ENCODE data around the gene TSPAN3.
A peak's percentile ranks its signal among the peaks of the same experiment; 100 is the strongest.

TSPAN3 gene

DNA sequence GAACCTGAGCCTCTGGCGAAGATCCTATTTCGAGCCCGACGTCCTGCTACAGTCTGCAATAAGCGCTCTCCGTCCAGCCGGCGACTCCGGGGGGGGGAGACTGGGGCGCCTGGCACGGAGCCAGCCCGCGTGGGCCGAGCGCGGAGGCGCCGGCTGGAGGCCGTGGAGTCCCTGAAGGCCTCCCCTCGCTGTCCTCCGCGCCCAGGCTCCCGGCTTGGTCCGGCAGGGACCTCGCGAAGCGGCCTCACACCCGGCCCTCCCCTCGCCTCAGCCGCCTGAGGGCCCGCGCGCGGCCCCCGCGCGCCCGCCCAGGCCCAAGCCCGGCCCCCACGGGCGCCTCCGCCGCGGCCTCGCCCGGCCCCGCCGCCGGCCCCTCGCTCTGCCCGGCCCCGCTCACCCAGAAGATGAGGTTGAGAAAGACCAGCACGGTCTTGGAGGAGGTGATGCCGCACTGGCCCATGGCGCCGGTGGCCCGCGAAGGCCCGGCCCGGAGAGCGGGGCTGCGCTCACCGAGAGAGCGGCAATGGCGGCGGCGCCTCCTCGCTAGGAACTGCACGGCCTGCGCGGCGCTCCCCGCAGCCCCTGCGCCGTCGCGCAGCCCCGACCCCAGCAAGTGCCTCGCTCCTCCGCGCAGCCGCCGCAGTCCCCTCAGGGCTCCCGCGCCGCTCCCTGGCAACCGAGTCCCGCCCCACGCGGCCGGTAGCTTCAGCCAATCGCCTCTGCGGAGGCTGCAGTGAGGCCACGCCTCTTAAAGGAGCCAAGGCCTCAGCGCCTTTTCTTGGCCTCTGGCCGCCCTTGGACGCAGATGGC, at the start of gene TSPAN3:
Gene TSPAN3 (minus strand): TSS at position 615 of the 810 bp plus-strand sequence. CDS start 155 bp downstream, at position 460.
- peak; percentile 80 for DNase-seq (ENCODE audit: low read depth)

DNA sequence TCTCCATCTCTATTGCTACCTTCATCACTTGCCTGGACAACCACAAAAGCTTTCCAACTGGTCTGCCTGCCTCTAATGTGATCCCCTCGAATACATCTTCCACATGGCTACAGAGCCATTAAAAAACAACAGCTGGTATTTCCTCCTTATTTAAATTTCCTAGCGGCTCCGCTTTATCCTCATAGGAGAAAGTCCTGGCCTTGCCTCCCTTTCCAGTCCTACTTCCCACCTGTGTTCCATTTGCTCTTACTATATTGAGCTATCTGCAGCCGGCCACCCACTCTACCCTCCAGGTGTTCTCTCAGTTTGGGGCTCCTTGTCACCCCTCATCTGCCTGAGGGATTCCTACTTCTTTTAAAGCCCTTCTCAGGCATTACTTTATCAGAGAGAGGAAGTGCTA, 49.7 kb upstream of the TSPAN3 start:
- no peak for DNase-seq (ENCODE audit: low read depth)

DNA sequence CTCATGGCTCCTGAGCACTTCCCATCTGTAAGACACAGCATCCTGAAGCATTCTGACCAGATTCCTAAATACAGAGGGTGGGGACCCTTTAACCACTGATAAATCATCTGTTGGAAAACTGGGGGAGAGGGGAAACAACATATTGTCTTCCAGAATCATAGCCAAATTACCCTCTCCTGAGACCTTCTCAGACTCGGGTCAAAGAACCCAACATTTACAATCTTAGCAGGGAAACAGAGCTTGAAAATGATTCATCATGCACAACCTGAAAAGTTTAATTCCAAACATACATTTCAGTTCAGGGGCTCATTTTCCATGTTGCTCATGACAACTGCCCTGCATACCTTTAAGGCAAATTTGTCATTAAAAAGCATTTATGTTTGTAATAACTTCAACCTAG, 48.5 kb upstream of the TSPAN3 start:
- DNase-seq (ENCODE audit: low read depth), result no peak

DNA sequence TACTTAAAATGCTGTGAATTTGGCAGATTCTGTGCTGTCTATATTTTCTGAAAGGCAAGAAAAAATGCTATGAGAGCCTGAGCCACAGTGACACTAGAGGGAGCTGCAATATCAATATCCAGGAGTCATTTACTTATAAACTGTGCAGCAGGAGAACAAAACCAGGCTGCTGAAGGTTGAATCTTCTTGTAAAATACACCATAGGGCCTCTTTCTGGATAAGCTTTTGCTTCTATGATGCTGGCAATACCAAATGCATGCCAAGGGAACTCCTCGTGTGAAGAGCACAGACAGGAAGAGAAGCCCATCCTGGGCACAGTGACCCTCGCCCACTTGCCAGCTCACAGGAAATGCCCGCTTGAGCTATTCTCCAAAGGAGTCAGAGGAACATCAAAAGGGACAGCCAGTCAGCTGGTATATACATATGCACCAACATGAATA, 48.0 kb upstream of the TSPAN3 start:
- DNase-seq (ENCODE audit: low read depth), result no peak

DNA sequence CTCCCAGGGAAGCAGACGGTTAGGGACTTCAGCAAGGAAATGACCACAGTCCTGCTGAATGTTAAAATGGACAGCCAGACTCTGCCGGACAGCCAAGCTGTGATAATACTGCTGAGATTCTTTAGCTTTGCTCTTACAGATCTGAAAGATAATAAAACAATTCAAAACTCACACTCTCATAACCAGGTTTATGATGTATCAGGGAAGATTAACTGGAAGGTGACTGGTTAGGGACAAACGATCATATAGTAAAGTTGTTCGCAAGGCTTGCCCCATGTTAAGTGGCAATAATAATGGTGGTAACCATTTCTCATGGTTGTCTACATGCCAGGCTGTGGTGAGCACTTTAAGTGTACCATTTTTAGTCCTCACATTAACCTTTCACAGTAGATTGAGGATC, 44.3 kb upstream of the TSPAN3 start:
- no peak for DNase-seq (ENCODE audit: low read depth)

DNA sequence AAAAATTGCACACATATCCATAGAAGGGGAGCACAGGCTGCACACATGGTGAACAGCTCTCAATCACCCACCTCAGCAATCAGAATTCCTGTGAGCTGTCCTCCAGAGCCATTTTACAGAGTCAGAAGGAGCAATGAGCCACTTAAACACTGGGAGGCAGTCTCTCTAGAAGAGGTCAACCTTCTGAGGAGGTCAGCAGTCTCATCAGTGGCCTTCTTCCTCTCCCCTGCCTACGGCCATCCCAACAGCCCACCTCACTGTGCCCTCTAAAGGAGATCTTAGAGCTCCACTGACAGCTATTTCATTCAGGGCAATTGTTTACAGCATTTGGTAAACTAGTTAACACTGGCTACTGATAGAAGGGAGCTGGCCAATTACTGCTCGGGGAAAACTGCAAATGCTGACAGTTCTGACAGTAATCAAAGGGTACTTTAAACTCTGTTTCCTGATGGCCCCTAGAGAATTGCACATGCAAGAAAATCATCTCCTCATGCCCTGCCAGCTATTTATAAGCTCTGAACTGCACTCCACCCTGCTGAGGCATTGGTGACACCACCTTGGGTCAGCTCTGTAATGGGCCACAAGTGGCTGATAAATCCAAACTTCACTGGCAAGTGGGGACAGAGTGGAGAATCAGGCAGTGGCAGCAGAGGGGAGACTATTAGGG, 42.1 kb upstream of the TSPAN3 start:
- no peak for DNase-seq (ENCODE audit: low read depth)

DNA sequence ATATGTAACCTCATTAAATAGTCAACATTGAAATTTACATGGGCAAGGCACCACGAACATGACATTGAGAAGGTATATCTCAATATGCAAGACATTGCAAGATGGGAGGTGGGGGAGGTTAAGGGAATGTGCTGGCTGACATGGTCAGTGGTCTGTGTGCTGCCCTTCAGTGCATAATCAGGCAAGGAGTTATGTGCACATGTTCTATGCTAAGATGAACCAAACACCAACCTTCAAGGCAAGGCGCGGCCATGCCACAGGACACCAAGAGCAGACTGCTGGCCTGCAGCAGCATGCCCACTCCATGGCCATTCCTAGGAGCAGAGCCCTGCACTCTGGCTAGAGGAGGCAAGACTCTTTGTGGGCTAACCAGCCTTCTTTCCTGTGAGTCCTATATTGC, 40.9 kb upstream of the TSPAN3 start:
- DNase-seq (ENCODE audit: low read depth), result no peak

DNA sequence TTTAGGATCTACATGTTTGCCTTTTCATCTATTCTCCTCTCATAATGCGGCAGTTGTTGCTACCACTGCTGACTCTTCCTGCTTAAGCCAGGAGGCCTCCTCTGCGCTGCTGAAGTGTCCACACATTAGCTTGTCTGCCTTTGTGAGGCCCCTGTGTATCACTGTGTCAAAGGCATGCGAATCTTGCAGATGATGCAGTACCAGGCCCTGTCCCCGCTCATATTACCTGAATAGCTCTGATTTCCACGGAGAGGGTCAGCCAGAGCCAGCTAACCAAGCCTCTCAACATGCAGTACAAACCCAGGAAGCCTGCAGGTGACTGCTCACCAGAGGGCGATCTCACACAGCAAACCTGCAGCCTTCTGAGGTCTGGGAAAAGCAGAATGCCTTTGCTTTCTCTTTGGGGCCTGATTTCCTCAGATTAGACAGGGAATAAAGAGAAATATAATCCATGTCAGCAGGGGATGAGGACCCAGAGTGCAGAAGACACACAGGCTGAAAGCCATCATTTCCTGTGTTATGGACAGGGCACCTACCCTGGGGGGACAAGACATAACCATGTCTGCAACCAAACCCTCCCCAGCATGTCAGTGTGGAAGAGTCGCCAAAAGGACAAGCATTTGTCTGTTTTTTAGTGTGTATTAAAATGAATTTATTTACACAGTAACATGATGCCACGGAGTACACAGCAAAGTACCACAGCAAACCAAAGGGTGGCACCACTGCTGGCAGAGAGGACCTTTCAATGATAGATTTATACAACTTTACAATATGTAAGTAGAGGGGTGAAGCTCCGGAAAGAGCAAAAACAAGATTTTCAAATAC, 36.8 kb upstream of the TSPAN3 start:
- DNase-seq (ENCODE audit: low read depth), result no peak

DNA sequence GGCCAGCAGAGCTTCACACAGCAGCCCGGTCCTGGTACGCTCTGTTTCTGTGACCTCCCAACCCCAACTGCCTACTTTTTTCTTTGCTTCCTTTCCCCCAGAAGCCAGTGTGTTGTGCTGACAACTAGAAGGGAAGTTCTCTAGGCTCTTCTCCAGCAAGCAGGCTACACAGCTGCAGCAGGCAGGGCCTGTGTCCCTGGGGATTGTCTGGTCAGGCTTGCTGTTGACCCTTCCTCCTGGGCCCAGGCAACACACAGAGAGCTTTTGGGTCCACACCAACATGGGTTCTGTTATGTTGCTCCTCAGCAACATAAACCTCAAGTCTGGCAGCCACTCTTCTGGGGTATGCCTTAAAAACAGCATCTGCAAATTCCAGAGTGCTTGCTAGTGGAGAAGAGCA, 36.2 kb upstream of the TSPAN3 start:
- no peak for DNase-seq (ENCODE audit: low read depth)

DNA sequence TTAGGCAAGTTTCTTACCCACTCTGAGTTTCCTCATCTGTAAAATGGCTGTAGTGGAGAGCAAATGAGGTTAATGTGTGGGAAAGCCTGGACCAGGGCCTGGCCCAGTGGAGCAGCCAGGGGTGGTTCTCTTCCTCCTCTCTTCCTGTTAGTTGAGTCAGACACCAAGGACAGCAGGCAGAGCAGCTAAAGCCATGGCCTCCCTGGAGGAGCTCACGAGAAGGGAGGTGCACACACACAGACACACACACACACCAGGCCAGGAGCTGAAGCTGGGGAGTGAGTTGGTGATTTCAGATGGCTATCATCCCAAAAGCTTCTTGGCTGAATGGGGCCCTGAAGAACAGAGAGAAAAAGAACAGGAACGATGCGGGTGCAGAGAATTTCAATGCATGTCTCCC, 33.2 kb upstream of the TSPAN3 start:
- DNase-seq (ENCODE audit: low read depth), result no peak

DNA sequence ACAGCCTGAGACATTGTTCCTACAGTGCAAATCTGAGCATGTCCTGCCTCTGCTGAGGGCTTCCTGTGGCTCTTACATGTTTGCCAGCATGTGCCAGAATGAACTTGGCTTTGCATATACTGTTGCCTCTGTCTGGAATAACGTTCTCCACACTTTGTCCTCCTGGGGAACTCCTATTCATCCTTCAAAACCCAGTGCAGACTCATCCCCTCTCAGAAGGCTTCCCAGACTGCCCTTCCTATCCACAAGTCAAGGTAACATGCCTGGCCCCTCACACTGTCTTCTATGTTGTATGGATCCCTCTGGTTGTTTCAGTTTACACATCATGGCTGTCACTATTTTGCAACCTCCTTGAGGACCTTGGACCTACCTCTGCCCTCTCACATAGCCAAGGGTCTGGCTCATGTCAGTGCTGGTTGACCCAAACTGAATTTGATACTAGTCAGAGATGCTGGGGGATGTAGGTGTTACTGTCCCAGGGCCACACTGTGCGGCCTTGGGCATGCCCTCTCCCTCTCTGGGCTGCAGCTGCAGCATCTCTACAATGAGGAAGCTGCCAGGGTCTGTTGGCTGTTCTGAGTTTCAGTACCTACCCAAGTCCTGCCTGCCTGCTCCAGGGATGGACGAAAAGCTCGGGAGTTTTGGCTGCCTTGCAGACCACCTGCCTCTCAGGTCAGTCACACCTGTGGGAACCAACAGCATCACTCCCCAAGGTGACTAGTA, 29.0 kb upstream of the TSPAN3 start:
- no peak for DNase-seq (ENCODE audit: low read depth)

DNA sequence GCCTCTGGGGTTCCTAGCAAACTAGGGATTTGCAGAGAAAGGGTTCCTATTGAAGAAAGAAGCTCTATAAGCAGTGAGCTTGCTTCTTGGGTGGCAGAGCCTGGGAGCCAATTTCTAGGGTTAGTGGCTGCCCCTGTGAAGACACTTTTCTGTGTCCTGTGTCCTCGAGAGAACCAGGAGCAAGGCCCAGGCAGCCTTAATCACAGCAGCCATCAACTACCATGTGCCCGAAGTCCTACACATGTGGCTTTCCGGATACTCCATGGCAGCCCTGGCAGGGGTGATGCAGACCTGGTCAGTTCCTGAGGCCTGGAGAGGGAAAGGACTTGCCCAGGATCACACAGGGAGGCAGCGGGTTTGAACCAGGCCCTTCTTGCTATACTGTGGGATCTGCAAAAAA, 27.7 kb upstream of the TSPAN3 start:
- no peak for DNase-seq (ENCODE audit: low read depth)

DNA sequence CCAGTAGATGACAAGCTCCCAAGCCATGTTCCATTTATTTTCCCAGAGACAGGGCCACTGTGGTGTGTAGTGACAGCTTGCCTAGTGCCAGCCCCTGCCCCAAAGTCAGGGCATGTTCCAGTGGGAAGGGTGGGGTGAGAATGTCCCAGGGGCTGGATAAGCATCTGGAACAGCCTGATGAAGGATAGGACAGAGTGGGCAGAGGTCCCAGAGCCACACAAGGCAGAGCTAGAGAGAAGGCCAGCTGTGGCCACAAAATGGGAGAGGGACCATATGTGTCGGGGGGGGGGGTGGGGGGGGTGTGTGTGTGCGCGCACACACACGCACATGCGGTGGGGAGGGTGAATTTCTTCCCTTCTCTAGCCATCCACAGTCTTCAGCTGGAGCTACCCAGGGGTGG, 27.0 kb upstream of the TSPAN3 start:
- DNase-seq (ENCODE audit: low read depth), result no peak

DNA sequence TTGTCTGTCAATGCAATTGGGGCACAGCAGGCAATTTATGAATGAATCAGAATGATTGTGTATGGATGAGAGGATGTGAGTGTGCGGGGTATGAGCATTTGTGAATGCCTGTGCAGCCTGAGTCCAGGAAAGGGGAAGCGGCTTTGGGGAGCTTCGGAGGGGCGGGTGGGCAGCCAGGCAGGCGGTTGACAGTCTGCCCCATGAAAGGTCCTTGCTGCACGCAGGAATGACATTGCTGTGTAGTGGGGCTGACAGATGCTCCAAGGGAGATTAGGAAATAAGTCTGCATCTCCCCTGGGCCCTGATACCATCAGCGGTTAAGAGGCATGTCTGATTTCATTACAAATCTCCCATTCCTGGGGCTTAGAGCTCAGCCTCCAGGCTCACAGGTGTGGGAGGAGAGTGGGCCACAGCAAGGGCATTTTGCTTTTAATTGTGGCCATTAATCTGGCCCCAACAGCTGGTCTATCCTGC, 26.4 kb upstream of the TSPAN3 start:
- DNase-seq (ENCODE audit: low read depth), result no peak

DNA sequence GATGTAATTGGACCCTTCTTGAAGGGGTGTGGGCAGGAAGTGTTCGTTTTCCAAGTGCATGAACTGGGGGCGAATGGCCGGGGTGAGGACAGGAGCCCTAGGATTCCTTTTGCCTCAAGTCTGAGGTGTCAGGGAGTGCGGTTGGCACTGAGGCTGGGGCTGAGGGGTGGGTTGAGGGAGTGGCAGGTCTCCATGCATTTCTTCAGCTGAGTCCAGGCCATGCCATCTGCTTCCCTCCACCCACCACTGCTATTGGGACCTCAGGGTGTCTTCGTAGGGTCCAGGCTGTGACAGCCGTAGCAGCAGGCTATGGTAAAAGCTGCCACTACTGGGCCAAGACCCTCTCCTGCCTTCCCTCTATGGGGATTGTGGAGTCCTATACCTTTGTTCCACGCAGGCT, 25.6 kb upstream of the TSPAN3 start:
- no peak for DNase-seq (ENCODE audit: low read depth)

DNA sequence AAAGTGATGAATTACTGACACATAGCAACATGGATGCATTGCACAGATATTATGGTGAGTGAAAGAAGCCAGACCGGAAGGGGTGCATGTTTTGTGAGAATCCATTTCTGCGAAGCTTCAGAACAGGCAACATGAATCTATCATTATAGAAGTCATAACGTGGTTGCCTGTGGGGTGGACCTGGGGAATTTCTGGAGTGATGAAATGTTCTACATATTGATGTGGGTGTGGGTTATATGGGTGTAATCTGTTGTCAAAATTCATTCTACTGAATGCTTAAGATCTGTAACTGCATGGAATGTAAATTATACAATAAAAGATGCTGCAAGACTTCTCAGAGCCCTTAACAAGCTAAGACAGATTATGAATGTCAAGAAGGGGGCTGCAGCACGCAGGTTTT, 25.2 kb upstream of the TSPAN3 start:
- no peak for DNase-seq (ENCODE audit: low read depth)

DNA sequence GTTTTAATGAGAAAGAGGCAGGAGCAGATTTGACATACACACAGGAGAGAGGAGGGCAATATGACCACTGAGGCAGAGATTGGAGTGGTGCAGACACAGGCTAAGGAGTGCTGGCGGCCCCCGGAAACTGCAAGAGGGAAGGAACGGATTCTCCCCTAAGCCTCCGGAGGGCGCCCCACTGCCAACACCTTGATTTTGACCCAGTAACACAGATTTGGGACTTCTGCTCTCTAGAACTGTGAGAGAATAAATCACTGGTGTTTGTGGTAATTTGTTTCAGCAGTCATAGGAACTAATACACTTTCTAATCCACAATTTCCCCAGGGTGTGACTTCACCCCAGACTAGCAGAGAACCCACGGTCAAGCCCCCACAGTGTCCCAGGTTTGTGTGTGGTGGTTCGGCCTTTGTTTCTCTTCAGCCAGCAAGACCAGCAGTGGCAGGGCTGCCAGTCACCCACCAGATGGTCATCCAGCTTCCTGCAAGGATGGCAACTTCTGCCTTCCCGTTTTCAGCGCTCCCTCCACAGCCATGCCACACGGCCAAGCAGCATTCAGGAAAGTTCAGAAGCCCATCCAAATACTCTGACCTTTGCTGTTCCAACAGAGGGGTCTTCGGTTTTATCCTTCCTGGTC, 23.6 kb upstream of the TSPAN3 start:
- no peak for DNase-seq (ENCODE audit: low read depth)

DNA sequence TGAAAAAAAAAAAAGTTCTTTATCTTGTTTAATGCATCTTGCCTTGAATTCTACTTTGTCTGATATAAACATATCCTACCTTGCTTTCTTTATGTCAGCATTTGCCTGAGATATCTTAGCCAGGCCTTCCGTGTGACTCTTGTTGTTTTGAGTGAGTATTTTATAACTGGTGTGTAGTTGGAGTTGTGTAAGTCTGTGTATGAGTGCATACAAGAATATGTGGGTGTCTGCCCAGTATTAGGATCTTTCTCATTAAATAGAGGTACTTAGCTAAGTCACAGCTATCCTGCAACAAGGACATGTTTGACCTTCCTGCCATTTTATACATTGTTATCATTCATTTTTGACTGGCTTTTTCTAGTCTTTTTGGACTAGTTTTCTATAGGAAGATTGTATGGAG, 22.5 kb upstream of the TSPAN3 start:
- no peak for DNase-seq (ENCODE audit: low read depth)

DNA sequence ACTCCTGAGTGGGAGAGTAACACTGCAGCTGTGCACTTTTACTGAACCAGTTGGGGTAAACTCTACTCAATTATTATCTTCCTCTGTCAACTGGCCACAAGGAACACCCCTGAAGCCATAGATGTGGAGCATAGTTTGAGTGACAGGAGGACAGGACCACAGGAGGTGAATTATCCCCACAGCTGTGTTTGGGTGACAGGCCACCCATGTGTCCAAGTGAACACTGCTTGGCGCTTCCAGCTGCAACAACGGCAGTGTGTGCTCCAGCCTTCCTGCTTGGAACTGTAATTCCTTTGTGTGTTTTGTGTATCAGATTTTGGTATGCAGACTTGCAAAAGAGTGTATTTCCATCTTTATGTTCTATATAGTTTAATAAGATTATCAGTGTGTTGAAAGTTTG, 20.2 kb upstream of the TSPAN3 start:
- no peak for DNase-seq (ENCODE audit: low read depth)

DNA sequence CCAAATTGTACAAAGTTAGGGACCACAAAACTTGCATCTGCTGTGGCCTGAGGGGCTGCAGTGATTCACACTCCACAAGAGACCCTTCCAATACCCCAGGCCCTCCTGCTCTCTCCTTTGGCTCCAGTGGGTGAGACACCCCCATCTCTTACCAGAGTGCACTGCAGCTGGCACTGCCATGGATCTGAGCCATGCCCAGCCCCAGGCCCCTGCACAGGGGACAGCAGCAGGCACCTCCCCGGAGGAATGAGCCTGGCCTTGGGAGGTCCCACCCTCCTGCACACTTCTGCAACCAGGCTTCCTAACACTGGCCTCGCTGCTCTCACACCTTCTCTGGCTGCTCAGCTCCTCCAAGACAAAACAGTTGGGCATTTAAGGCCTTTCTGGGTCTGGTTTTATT, 16.3 kb upstream of the TSPAN3 start:
- no peak for DNase-seq (ENCODE audit: low read depth)

DNA sequence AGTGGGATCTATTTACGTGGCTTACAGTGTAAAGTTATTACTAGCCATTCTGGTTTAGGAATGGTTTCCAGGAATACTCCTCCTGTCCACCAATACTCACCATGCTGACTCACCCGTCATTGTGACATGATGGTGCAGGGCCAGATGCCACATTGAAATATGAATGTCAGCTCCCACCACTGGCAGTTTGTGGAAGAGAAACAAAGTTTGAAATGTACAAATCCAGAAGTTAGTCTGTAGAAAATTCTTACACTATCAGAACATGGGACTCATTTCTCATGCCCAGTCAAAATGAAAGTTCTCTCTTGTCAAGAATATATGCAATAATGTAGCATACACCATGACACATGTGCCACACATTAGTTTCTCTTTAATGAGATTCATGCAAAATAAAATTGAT, 14.4 kb upstream of the TSPAN3 start:
- no peak for DNase-seq (ENCODE audit: low read depth)

DNA sequence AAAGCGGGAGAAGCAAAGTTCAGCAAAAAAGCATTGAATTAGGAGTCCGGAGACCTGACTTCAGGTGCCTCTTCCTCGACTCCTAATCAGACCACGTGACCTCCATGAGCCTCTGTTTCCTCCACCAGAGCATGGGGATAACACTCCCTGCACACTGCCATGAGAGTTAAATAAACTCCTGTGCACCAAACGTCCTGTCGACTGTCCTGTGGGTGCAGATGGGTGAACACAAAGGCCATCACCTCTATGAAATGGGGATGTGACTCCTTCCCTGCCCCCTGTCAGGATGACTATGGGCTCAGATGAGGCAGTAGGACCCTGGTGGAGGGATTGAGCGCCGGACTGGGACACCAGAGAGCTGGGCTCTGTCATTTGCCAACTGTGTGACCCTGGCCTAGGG, 13.5 kb upstream of the TSPAN3 start:
- no peak for DNase-seq (ENCODE audit: low read depth)

Measured in stimulated activated CD8-positive, alpha-beta memory T cell treated with anti-CD3 and anti-CD28 coated beads, Interleukin-7, amount 100 ng/mL, for 24 hours (primary cell).